ENCODE data around the gene ZFAND3. TPM values are rescaled to one million over a fixed set of nuclear protein-coding genes. Genes with fewer than 3 reads are reported as not detected.

ZFAND3 gene
- total and polyA plus RNA-seq, 2 experiments from 2014 or later: 16.9 to 28.2 TPM

DNA sequence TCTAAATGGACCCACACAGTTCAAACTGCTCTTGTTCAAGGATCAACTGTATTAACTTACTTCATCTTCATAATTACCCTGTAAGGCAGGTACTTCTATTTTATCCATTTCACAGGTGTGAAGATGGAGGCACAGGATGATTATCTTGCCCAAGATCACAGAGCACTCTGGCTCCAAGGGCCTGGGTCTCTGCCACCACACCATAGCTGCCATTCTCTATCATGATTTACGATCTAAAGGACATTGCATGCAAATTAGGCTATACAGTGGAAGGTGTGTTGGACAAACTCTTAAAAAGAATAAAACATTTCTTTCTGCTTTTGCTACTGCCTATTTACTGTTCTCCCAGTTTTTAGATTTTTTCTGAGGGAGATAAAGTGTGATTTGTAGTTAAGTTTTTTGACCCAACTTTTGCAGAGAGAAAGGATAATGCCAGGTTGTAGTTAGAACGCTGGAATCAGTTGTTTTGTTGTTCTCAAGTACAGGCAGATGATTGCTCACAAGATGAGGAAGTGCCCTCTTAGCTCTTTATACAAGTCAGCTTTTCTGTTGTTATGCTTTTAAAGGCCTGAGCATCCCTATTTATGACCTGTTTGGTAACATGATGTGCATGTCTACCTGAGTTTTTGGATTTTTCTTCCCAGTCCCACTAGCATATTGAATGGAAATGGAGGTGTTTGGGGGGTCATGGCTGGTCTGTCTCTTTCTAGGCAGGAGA, 247.9 kb downstream of the ZFAND3 start (continued):
- TF ChIP-seq ZNF114 (CRISPR knock-in tag; IDR thresholded peaks at IDR 0.05) (no peak), POLR2AphosphoS5 (IDR thresholded peaks at IDR 0.05; ENCODE audit: low read depth) (no peak)
- TF ChIP-seq, protein P1, sequence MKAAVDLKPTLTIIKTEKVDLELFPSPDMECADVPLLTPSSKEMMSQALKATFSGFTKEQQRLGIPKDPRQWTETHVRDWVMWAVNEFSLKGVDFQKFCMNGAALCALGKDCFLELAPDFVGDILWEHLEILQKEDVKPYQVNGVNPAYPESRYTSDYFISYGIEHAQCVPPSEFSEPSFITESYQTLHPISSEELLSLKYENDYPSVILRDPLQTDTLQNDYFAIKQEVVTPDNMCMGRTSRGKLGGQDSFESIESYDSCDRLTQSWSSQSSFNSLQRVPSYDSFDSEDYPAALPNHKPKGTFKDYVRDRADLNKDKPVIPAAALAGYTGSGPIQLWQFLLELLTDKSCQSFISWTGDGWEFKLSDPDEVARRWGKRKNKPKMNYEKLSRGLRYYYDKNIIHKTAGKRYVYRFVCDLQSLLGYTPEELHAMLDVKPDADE (IDR thresholded peaks at IDR 0.05): no peak

DNA sequence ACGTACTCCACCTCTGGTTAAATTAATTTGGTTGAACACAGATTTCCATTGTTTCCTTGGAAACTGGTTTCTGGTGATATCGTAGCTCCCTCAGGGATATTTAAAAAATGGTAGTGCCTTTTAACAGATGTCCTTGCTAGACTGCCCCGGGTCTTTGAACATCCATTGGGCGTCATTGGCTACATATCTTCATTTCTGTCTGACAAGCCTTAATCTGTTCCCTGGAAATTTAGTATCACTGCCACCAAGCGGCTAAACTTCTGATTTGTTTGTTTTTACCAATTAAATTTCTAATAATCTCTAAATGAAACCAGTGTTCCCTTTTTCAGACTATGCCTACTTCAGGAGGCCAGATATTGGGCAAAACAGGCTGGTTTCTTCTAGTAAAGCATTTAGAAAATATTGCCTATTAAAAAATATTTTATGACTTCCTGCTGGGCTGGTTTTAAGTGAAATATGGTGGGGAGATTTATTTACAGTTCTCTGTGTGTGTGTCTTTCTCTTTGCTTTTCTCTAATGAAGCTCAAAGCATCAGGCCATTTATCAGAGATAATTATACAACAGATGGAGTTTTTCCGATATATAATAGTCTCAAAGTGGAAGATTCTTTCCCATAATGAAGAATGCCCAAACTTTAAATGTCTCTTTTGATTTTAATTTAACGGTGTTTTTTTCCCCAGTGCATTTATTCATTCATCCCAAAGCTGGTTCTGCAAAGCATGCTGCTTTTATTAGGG, 249.5 kb downstream of the ZFAND3 start:
- H3K36me3 ChIP-seq (ENCODE audit: insufficient read depth): no peaks in the 10 kb centered on the region
- DNase-seq (ENCODE audit: low spot score) (no peak), ATAC-seq (no peak)
- H3K9me3 Mint-ChIP-seq: no peaks in the 10 kb centered on the region
- H3K27ac Mint-ChIP-seq: no peak overlapping the region
- no peak overlapping the region for H3K4me3 Mint-ChIP-seq
- no peaks in the 10 kb centered on the region for H3K27me3 ChIP-seq (ENCODE audit: insufficient read depth)
- H3K9me2 ChIP-seq (ENCODE audit: insufficient read depth): no peaks in the 10 kb centered on the region
- H3K36me3 Mint-ChIP-seq (ENCODE audit: low read depth): no peaks in the 10 kb centered on the region
- H2AFZ ChIP-seq: no peak overlapping the region
- H3F3A ChIP-seq (replicated peaks; ENCODE audit: low read depth): no peaks in the 10 kb centered on the region
- H4K20me1 ChIP-seq (replicated peaks; ENCODE audit: insufficient read depth): no peaks in the 10 kb centered on the region; the same call in 1 of the 2 replicates
- no peak overlapping the region for H3K4me3 ChIP-seq
- no peaks in the 10 kb centered on the region; the same call in 1 of the 2 replicates for H3K4me1 ChIP-seq (ENCODE audit: insufficient read depth)
- H3K4me2 ChIP-seq: no peak overlapping the region
- H3K27ac ChIP-seq (ENCODE audit: low read depth): no peak overlapping the region
- peaks cover 2% of the 10 kb centered on the region for H3K27me3 Mint-ChIP-seq (ENCODE audit: insufficient read depth, low read depth, poor library complexity)
- peaks cover 15% of the 10 kb centered on the region for H3K4me1 Mint-ChIP-seq
- H3K79me2 ChIP-seq (replicated peaks; ENCODE audit: insufficient read depth): no peaks in the 10 kb centered on the region
- no peak for TF ChIP-seq EZH2phosphoT487 (IDR thresholded peaks at IDR 0.05; ENCODE audit: unreplicated experiment)
- TF ChIP-seq, protein P2, sequence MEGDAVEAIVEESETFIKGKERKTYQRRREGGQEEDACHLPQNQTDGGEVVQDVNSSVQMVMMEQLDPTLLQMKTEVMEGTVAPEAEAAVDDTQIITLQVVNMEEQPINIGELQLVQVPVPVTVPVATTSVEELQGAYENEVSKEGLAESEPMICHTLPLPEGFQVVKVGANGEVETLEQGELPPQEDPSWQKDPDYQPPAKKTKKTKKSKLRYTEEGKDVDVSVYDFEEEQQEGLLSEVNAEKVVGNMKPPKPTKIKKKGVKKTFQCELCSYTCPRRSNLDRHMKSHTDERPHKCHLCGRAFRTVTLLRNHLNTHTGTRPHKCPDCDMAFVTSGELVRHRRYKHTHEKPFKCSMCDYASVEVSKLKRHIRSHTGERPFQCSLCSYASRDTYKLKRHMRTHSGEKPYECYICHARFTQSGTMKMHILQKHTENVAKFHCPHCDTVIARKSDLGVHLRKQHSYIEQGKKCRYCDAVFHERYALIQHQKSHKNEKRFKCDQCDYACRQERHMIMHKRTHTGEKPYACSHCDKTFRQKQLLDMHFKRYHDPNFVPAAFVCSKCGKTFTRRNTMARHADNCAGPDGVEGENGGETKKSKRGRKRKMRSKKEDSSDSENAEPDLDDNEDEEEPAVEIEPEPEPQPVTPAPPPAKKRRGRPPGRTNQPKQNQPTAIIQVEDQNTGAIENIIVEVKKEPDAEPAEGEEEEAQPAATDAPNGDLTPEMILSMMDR (conservative IDR thresholded peaks at IDR 0.05; ENCODE audit: low read depth in 2 of 2): peak; percentile 9 to 15; a peak in 3 of 4 replicates

DNA sequence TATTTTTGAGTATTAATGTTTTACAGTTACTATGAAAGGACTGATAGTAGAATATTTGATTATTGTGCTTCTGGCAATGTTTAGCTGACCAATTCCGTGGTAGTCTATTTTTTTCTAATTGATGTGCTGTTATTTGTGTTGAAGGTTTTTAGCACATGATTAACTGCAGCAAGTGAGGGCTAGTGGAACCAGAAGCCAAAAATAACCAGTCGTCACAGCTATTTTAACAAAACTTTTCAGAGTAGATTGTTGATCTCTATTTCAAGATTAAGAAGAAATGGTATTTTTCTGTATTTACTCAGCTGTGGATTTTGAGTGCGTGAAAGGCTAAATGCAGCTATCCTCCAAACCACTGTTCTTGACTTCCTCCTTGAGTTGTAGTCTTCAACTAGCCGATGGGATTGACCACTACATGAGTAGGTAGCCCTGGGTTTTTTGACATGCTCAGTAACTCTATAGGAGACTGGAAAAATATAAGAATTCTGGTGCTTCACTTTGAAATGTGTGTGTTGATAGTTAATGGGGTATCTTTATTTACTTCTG, 258.0 kb downstream of the ZFAND3 start:
- H4K20me1 ChIP-seq (replicated peaks; ENCODE audit: insufficient read depth): no peaks in the 10 kb centered on the region
- TF ChIP-seq, protein P3, sequence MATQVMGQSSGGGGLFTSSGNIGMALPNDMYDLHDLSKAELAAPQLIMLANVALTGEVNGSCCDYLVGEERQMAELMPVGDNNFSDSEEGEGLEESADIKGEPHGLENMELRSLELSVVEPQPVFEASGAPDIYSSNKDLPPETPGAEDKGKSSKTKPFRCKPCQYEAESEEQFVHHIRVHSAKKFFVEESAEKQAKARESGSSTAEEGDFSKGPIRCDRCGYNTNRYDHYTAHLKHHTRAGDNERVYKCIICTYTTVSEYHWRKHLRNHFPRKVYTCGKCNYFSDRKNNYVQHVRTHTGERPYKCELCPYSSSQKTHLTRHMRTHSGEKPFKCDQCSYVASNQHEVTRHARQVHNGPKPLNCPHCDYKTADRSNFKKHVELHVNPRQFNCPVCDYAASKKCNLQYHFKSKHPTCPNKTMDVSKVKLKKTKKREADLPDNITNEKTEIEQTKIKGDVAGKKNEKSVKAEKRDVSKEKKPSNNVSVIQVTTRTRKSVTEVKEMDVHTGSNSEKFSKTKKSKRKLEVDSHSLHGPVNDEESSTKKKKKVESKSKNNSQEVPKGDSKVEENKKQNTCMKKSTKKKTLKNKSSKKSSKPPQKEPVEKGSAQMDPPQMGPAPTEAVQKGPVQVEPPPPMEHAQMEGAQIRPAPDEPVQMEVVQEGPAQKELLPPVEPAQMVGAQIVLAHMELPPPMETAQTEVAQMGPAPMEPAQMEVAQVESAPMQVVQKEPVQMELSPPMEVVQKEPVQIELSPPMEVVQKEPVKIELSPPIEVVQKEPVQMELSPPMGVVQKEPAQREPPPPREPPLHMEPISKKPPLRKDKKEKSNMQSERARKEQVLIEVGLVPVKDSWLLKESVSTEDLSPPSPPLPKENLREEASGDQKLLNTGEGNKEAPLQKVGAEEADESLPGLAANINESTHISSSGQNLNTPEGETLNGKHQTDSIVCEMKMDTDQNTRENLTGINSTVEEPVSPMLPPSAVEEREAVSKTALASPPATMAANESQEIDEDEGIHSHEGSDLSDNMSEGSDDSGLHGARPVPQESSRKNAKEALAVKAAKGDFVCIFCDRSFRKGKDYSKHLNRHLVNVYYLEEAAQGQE (IDR thresholded peaks at IDR 0.05; ENCODE audit: unreplicated experiment): no peak
- no peak for TF ChIP-seq EZH2phosphoT487 (IDR thresholded peaks at IDR 0.05; ENCODE audit: unreplicated experiment)
- no peak for TF ChIP-seq NANOG (IDR thresholded peaks at IDR 0.05; ENCODE audit: borderline replicate concordance)
- no peak for TF ChIP-seq JUNB (IDR thresholded peaks at IDR 0.05; ENCODE audit: unreplicated experiment)

More for the DNA sequence above, 258.0 kb downstream of the ZFAND3 start:
- H3K4me3 ChIP-seq: no peak overlapping the region
- no peak overlapping the region for H3K4me3 Mint-ChIP-seq
- no peaks in the 10 kb centered on the region for H3F3A ChIP-seq (replicated peaks; ENCODE audit: low read depth)
- H3K9me3 Mint-ChIP-seq: no peaks in the 10 kb centered on the region
- no peaks in the 10 kb centered on the region for H3K27me3 ChIP-seq (ENCODE audit: insufficient read depth)
- peaks cover 16% of the 10 kb centered on the region for H3K4me1 ChIP-seq (ENCODE audit: insufficient read depth)
- peaks cover 36% of the 10 kb centered on the region for H3K4me1 Mint-ChIP-seq
- no peaks in the 10 kb centered on the region for H3K36me3 Mint-ChIP-seq (ENCODE audit: low read depth)
- peak overlapping the region; percentile 9; the same call in 1 of the 2 replicates for H3K4me2 ChIP-seq
- no peak overlapping the region for H3K27ac ChIP-seq (ENCODE audit: low read depth)
- DNase-seq (ENCODE audit: low spot score): no peak
- no peak overlapping the region for H2AFZ ChIP-seq
- no peaks in the 10 kb centered on the region for H3K36me3 ChIP-seq (ENCODE audit: insufficient read depth)
- ATAC-seq: no peak
- no peaks in the 10 kb centered on the region for H3K79me2 ChIP-seq (replicated peaks; ENCODE audit: insufficient read depth)
- no peaks in the 10 kb centered on the region for H3K27me3 Mint-ChIP-seq (ENCODE audit: insufficient read depth, low read depth, poor library complexity)
- H3K27ac Mint-ChIP-seq: no peak overlapping the region
- no peaks in the 10 kb centered on the region for H3K9me2 ChIP-seq (ENCODE audit: insufficient read depth)

All from GM23338 (cell line).